NCI-H510A (cell line): ENCODE results near the gene MLNR.

Experiments
- DNase-seq: peaks from one replicate; lab custom pipeline; 2025; lab: John Stamatoyannopoulos, UW

MLNR gene

GRCh38 chr13:49220036-49220855, at the start of gene MLNR:
Gene MLNR (plus strand): TSS chr13:49220338. CDS start chr13:49220338, 0 bp downstream.
- DNase-seq, result peak; percentile 10

- DNase-seq, result no peak
Measured at GRCh38 chr13:49171359-49171758, 48.8 kb upstream of the MLNR start.

GRCh38 chr13:49183672-49184325, 36.3 kb upstream of the MLNR start:
- DNase-seq, result no peak

GRCh38 chr13:49184621-49185020, 35.5 kb upstream of the MLNR start:
- no peak for DNase-seq

GRCh38 chr13:49185264-49185663, 34.9 kb upstream of the MLNR start:
- DNase-seq, result no peak

- no peak for DNase-seq
Measured at GRCh38 chr13:49190901-49191300, 29.2 kb upstream of the MLNR start.

GRCh38 chr13:49206641-49207040, 13.5 kb upstream of the MLNR start:
- DNase-seq, result no peak

GRCh38 chr13:49208619-49209018, 11.5 kb upstream of the MLNR start:
- no peak for DNase-seq

GRCh38 chr13:49210114-49210513, 10.0 kb upstream of the MLNR start:
- no peak for DNase-seq

- no peak for DNase-seq
Measured at GRCh38 chr13:49210669-49211068, 9.5 kb upstream of the MLNR start.

GRCh38 chr13:49213539-49213938, 6.6 kb upstream of the MLNR start:
- no peak for DNase-seq

GRCh38 chr13:49213997-49214916, 5.9 kb upstream of the MLNR start:
- no peak for DNase-seq

- no peak for DNase-seq
Measured at GRCh38 chr13:49214917-49215376, 5.2 kb upstream of the MLNR start.

GRCh38 chr13:49216334-49216733, 3.8 kb upstream of the MLNR start:
- DNase-seq, result no peak

- DNase-seq, result no peak
Measured at GRCh38 chr13:49217962-49218492, 2.1 kb upstream of the MLNR start.

GRCh38 chr13:49218493-49219051, 1.6 kb upstream of the MLNR start:
- no peak for DNase-seq

GRCh38 chr13:49219647-49220035, 497 bp upstream of the MLNR start:
- DNase-seq, result no peak

- DNase-seq, result no peak
Measured at GRCh38 chr13:49220856-49221589, 885 bp downstream of the MLNR start.

GRCh38 chr13:49221590-49221965, 1.4 kb downstream of the MLNR start:
- DNase-seq, result no peak

- no peak for DNase-seq
Measured at GRCh38 chr13:49225223-49226042, 5.3 kb downstream of the MLNR start.
